ENCODE data around the gene ZC2HC1B.

GRCh38 chr6:143901885-143902750 is 37.8 kb downstream of the ZC2HC1B start:
- TF ChIP-seq POLR2A (IDR thresholded peaks at IDR 0.05) (no peak), CTCF (IDR thresholded peaks at IDR 0.05 in 8 of 11, conservative IDR thresholded peaks at IDR 0.05 in 3 of 11) (no peak)

All from spleen (tissue), 7 donors.